Ectodermal cell (in vitro differentiated cells): ENCODE measurements around the gene RPTOR.
"Not testable (repeated sequence)": the region's sequence is repeated elsewhere in the genome, so short reads cannot be mapped to it uniquely, and the experiment has no call there.

ENCODE experiments used
- H3K27ac ChIP-seq: 2 replicates; pipeline ENCODE4 v1.7.0; 2013; ENCODE audit warnings: mild to moderate bottlenecking, low read depth, low read length; ENCODE audit not compliant: insufficient read depth, poor library complexity, severe bottlenecking
- H3K27me3 ChIP-seq: 2 replicates; pipeline ENCODE4 v1.7.0; 2013; ENCODE audit warnings: mild to moderate bottlenecking, low read length; ENCODE audit not compliant: insufficient read depth, control insufficient read depth, poor library complexity, severe bottlenecking
- H3K36me3 ChIP-seq: one replicate; pipeline ENCODE4 v1.7.0; 2013; ENCODE audit warnings: low read length; ENCODE audit not compliant: control insufficient read depth, insufficient read depth
- H3K4me1 ChIP-seq: one replicate; pipeline ENCODE4 v1.7.0; 2013; ENCODE audit warnings: low read length; ENCODE audit not compliant: control insufficient read depth, insufficient read depth
- H3K4me3 ChIP-seq: 2 replicates; pipeline ENCODE4 v1.7.0; 2013; ENCODE audit warnings: low read depth, low read length, control low read depth; ENCODE audit not compliant: insufficient read depth
- H3K9me3 ChIP-seq: 2 replicates; pipeline ENCODE4 v1.7.0; 2013; ENCODE audit warnings: mild to moderate bottlenecking, low read length, moderate library complexity; ENCODE audit not compliant: control insufficient read depth
- WGBS, 2 experiments: methylation state at CpG; one replicate each; pipeline ENCODE4 v1.1.7; 2013; ENCODE audit warnings: missing lambda C conversion rate in 2 of 2; 5-methylcytosine and 5-hydroxymethylcytosine counted together

RPTOR gene

DNA sequence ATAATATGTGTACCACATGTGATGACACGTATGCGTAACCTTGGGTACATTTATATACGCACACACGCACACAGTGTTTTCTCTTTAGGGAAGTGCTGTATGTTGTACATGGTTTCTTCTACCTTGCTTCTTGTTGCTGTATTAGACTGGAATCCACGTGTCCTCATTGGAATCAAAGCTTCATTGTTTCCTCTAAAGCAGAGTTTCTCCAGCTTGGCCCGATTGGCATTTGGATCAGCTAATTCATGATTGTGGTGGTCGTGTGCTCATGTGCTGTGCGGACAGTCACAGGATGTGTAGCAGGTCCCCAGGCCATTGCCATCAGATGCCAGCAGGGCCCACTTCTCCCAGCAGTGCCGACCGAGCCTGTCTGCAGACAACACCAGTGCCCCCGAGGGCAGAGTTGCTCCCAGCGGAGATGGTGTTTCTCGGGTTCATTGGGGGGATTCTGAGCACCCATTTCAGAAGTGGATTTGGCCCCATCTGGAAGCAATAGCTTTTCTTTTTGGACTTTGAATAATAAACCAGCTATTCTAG lies 148.4 kb downstream of the RPTOR start:
- 93 to 95% methylated on average over 13 of the region's 13 CpGs for WGBS, 2 experiments

DNA sequence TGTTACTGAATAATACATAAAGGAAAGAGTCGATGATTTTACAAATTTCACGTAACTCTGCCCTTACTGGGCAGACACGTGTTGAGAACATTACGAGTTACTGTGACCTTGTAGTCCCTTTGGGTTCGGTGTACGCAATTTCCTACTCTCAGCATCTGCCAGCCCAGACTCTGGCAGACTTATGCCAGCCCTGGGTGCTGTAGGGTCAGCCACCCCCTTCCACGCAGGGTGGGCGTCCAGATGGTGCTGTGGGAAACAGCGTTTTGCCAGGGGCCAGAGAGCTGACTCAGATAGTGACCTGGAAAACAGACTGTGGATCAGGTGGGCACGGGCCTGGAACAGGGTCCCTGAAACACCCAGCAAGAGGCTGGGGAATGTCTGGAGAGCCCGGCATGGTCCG lies 148.9 kb downstream of the RPTOR start:
- H3K27ac ChIP-seq, result no peak overlapping the region
- 94 to 95% methylated on average over 12 of the region's 12 CpGs for WGBS, 2 experiments
- H3K9me3 ChIP-seq, result no peaks in the 10 kb centered on the region
- H3K4me3 ChIP-seq, result no peak overlapping the region
- peaks cover 18% of the 10 kb centered on the region for H3K4me1 ChIP-seq
- H3K36me3 ChIP-seq, result no peaks in the 10 kb centered on the region
- H3K27me3 ChIP-seq, result no peaks in the 10 kb centered on the region

More for the DNA sequence above, 148.4 kb downstream of the RPTOR start:
- Histone ChIP-seq H3K4me1 (peaks cover 15% of the 10 kb centered on the region), H3K27me3 (no peaks in the 10 kb centered on the region), H3K27ac (no peak overlapping the region), H3K4me3 (no peak overlapping the region), H3K9me3 (no peaks in the 10 kb centered on the region), H3K36me3 (no peaks in the 10 kb centered on the region)

DNA sequence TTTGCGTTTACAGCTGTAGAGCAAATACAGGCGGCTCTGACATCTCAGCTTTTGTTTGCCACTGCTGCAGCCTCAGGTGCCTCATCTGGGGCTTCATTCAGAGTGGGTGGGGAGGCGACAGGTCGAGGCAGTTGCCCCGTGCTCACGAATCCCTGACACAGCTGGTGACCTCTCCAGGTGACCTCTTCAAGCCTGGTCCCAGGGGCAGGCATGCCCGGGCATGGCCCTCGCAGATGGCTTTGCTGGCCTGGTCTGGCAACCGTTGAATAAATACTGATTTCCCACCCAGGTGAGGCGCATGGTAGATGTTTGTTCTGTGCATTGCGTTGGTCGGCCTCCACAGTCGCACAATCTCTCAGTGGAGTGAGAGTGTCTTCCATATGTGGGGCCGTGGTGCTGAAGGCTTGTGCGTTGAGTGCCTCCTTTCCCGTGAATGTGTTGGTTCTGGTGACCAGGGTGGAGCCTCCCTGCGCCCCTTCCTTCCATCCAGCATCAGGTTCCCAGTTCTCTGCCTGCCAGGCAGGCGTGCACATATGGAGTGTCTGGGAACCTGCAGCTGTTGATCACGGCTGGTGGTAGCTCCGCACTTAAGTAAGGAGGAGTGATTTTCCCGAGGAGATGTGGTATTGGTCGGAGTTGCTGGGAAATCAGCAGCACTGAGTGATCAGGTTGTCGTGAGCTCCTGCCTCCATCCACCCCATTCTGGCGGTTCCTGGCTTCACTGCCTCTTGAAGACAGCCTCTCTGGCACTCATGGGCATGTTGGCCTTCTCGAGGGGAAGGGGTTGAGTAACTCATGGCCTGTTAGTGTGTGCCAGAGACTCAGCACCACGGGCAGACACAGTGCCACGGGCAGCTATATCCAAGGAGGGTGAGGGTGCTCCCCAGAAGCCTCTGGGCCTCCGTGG lies 149.7 kb downstream of the RPTOR start:
- H3K9me3 ChIP-seq, result no peaks in the 10 kb centered on the region
- no peak overlapping the region for H3K4me3 ChIP-seq
- WGBS, 2 experiments, result 88 to 89% methylated on average over 28 of the region's 28 CpGs
- H3K36me3 ChIP-seq, result no peaks in the 10 kb centered on the region
- no peaks in the 10 kb centered on the region for H3K27me3 ChIP-seq
- H3K4me1 ChIP-seq, result peaks cover 18% of the 10 kb centered on the region
- H3K27ac ChIP-seq, result no peak overlapping the region

DNA sequence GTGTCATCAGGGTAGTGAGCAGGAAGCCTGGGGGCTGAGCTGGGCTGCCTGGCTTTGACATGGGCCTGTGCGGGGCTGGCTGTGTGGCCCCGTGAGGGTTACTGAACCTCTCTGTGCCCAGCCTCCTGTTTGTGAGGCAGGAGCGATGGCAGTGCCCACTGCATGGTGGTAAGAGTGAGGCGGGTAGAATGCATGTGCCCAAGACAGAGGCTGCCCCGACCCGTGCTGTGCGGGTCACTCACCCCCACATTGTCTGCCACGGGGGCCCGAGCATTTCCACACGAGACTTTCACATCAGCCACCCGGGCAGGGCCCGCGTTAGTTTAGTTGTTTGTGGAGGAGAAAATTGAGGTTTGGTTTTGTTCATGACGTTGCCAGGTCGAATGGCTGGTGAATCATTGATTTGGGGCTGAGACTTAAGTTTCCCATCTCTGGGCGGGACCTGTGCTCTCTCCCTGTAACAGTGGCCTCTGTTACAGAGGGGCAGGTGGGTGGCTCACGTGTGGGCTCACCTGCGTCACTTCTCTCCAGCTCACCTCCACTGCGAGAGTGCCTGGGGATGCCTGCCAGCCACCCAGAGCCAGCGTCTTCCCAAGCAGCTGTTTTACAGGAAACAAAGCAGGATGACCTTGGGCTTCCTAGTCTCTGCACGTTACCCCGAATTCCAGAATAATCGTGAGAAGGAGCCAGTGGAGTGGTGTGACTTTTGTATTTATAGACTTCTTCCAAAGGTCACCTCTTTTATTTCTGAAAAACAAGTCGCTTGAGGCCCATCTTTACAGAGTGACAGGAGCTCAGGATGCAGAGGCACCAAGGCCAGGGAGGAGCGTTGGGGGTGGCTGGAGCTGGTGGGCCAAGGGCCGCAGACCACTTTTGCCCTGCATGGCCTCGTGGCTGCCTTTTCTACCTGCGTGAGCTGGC lies 150.6 kb downstream of the RPTOR start:
- no peaks in the 10 kb centered on the region for H3K36me3 ChIP-seq
- WGBS, 2 experiments, result 93 to 94% methylated on average over 28 of the region's 28 CpGs
- H3K27me3 ChIP-seq, result no peaks in the 10 kb centered on the region
- no peak overlapping the region for H3K27ac ChIP-seq
- H3K9me3 ChIP-seq, result no peaks in the 10 kb centered on the region
- no peak overlapping the region for H3K4me3 ChIP-seq
- H3K4me1 ChIP-seq, result peaks cover 18% of the 10 kb centered on the region

DNA sequence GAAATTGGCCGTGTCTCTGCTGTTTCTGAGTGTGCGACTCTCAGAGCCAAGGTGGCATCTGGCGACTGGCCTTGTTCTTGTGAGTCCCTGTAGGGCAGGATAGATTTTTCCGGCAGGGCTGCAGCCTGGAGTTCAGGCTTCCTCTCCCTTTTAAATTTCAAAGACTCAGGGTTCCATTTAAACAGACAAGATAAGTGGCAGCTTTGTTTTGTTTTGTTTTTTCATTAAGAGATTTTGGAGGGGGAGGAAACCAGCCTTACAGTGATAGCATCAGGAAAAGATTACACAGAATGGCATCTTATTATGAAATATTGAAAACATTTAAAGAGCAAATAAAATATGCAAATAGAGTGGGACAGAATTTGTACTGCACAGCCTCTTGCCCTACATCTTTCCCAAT lies 151.3 kb downstream of the RPTOR start:
- 84 to 87% methylated on average over 4 of the region's 4 CpGs for WGBS, 2 experiments
- Histone ChIP-seq H3K9me3 (no peaks in the 10 kb centered on the region), H3K36me3 (no peaks in the 10 kb centered on the region), H3K27me3 (no peaks in the 10 kb centered on the region), H3K4me3 (no peak overlapping the region), H3K4me1 (peaks cover 18% of the 10 kb centered on the region), H3K27ac (no peak overlapping the region)

DNA sequence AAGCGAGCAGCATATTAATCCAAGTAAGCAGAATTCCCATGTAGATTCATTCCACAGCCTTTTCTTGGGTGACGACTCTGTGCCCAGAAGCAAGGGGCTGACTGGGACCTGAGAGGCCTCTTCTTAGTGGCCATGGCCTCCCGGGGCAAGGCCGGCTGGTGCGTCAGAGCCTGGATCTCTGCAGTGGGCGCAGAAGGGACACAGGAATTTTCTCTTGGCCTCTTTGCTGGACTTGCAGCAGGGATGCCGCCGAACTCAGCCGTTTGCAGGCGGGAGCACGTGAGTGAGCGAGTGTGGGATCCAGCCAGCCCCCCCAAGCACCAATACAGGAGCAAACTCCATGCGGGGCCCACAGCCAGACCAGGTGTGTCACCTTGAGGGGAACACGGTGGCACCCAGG lies 151.8 kb downstream of the RPTOR start:
- Histone ChIP-seq H3K36me3 (no peaks in the 10 kb centered on the region), H3K4me1 (peaks cover 18% of the 10 kb centered on the region), H3K27me3 (no peaks in the 10 kb centered on the region), H3K9me3 (no peaks in the 10 kb centered on the region), H3K4me3 (no peak overlapping the region), H3K27ac (no peak overlapping the region)
- WGBS, 2 experiments, result 91% methylated on average over 14 of the region's 14 CpGs

DNA sequence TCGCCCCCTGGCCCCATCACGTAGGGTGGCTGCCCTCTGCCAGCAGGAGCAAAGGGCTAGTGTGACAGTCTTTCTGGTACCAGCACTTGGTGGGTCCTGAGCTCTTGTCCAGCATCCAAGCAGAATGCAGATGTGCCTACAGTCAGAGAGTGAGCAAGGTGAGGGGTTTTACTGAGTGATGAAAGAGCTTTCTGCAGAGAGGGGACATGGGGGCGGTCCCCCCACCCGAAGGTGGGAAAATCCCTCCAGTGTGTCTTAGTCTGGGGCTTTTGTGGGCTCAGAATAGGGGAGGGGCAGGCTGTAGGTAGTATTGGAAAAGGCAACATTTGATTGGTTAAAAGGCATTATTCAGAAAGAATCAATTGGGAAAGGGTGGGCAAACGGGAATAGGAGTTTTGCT lies 152.3 kb downstream of the RPTOR start:
- Histone ChIP-seq H3K27me3 (no peaks in the 10 kb centered on the region), H3K27ac (no peak overlapping the region), H3K9me3 (no peaks in the 10 kb centered on the region), H3K4me3 (no peak overlapping the region), H3K4me1 (peaks cover 18% of the 10 kb centered on the region), H3K36me3 (no peaks in the 10 kb centered on the region)
- 91% methylated on average over 5 of the region's 5 CpGs for WGBS, 2 experiments

DNA sequence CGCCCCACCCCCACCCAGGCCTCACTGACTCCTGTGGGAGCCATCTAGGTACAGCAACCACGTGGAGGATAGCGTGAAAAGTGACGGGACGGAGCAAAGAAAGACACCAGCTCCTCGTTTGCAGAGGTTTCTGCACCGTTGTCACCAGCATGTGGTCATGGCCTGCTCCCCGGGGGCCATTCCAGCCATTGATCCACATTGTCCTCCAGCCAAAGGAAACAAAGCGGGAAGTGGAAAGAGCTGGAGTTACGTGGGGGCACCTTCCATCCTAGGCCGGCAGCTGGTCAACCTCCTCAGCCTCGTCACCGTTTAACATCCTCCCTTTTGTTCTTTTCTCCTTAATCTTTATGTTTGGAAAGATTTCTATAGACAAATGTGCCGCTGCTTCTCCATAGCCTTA lies 153.7 kb downstream of the RPTOR start:
- Histone ChIP-seq H3K4me1 (peaks cover 18% of the 10 kb centered on the region), H3K4me3 (no peak overlapping the region)
- WGBS, 2 experiments, result 55 to 60% methylated on average over 13 to 14 of the region's 14 CpGs

DNA sequence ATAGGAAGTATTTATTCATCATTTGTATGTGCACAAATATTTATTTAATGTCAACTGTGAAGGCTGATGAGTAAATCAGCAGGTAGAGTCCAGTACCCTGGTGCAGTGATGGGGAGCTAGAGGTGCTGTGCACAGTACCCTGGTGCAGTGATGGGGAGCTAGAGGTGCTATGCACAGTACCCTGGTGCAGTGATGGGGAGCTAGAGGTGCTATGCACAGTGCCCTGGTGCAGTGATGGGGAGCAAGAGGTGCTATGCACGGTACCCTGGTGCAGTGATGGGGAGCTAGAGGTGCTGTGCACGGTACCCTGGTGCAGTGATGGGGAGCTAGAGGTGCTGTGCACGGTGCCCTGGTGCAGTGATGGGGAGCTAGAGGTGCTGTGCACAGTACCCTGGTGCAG lies 154.6 kb downstream of the RPTOR start:
- H3K27ac ChIP-seq, H3K36me3 ChIP-seq, H3K9me3 ChIP-seq, H3K4me3 ChIP-seq, H3K27me3 ChIP-seq: not testable (repeated sequence)
- WGBS, 2 experiments, result 97 to 98% methylated on average over 3 of the region's 3 CpGs
- peaks cover 14% of the 10 kb centered on the region for H3K4me1 ChIP-seq

More for the DNA sequence above, 153.7 kb downstream of the RPTOR start:
- Histone ChIP-seq H3K27me3 (no peaks in the 10 kb centered on the region), H3K9me3 (no peaks in the 10 kb centered on the region), H3K36me3 (no peaks in the 10 kb centered on the region), H3K27ac (no peak overlapping the region)

DNA sequence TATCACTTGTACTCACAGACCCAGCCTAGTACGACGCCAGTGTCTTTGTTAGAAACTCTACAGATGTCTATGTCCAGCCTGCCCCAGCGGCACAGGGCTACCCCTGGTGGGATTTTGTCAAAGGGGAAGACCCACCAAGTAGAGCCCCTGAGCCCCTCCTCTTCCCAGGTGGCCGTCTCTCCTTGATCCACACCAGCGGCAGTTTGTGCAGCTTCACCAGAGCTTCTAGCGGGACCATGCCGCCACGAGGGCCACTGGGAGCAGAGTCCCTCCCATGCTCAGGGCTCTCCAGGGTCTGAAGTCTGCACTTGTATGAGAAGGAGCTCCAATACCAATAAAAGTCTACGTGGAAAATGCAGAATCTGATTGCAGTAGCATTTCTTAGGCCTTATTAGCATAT lies 157.1 kb downstream of the RPTOR start:
- no peak overlapping the region for H3K27ac ChIP-seq
- whole genome bisulfite sequencing, 2 experiments, result 91 to 95% methylated on average over 9 of the region's 9 CpGs
- H3K36me3 ChIP-seq, result no peaks in the 10 kb centered on the region
- no peaks in the 10 kb centered on the region for H3K27me3 ChIP-seq
- peaks cover 11% of the 10 kb centered on the region for H3K4me1 ChIP-seq
- no peak overlapping the region for H3K4me3 ChIP-seq
- no peaks in the 10 kb centered on the region for H3K9me3 ChIP-seq
